Measurements from ENCODE around the gene DNAJC12.
A peak's percentile ranks its signal among the peaks of the same experiment; 100 is the strongest.
"Not testable (repeated sequence)": the region's sequence is repeated elsewhere in the genome, so short reads cannot be mapped to it uniquely, and the experiment has no call there.

The DNAJC12 gene

DNA sequence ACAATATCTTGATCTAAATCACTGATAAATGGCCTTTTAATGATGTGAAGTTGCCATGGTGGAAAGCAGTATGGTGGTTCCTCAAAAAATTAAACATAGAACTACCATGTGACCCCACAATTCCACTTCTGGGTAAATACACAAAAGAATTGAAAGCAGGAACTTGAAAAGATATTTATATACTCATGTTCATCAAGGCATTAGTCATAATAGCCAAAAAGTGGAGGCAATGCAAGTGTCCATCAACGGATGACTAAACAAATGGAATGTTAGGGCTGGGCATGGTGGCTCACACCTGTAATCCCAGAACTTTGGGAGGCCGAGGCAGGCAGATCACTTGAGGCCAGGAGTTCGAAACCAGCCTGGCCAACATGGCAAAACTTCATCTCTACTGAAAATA lies 2.0 kb upstream of the DNAJC12 start:
- DNase-seq (ENCODE audit: low read depth, low spot score): no peak

DNA sequence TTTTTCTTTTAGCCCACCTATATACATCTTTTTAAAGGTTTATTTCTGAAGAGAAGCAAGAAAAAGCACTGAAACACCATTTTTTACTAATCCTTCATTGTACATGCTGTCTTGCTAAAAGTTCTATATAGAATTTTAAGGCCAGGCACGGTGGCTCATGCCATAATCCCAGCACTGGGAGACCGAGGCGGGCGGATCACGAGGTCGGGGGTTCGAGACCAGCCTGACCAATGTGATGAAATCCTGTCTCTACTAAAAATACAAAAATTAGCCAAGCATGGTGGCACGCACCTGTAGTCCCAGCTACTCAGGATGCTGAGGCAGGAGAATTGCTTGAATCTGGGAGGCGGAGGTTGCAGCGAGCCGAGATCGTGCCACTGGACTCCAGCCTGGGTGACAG lies 1.5 kb upstream of the DNAJC12 start:
- not testable (repeated sequence) for DNase-seq (ENCODE audit: low read depth, low spot score)

DNA sequence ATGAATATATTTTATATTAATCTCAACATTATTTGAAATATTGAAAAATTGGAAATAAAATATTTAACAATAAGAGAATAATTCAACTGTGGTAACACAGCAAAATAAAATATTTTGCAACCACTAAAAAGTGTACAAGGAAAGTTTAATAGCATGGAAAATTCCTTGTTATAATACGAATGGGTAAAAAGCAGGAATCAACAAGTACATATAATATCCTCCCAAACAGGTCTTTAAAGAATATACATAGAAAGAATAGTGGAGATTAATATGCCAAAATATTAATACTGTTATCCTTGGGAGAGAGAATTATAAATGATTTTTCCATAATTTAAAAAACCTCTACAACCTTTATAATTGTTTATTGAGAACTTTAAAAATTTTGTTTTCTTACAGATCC lies 1.0 kb downstream of the DNAJC12 start:
- no peak for DNase-seq (ENCODE audit: low read depth, low spot score)

DNA sequence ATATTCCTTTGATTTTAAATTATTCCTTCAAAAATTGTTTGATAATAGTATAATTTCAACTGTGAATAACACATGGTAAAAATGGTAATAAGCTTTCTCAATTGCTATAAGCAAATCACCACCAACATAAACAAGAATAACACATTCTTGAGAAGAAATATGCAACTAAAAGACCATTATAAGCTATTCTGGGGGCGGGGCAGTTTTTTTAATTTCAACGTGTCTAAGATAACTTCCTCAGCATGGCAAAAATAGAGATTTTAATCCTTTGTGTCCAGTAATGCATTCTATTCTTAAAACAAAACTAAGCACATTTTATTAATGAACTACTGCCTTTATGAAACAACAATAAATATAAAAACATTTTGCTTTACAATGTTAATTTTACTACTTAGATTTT lies 1.5 kb downstream of the DNAJC12 start:
- no peak for DNase-seq (ENCODE audit: low read depth, low spot score)

DNA sequence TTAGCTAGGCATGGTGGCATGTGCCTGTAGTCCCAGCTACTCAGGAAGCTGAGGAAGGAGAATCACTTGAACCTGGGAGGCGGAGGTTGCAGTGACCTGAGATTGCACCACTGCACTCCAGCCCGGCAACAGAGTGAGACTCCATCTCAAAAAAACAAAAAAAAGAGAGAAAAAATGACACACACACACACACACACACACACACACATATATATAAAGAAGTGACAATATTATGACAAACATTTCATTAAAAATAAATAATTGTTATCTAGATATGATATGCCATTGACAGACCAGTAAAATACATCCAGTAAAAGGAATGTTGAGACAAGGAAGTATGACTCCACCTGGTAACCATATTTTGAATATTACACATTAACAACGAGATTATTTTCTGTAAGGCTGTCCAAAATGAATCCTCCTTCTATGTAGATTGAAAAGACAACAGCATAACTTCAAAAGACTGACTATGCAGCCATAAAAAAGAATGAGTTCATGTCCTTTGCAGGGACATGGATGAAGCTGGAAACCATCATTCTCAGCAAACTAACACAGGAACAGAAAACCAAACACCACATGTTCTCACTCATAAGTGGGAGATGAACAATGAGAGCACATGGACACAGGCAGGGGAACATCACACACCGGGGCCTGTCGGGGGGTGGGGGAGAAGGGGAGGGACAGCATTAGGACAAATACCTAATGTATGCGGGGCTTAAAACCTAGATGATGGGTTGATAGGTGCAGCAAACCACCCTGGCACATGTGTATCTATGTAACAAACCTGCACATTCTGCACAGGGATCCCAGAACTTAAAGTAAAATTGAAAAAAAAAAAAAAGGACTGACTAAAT lies 2.2 kb downstream of the DNAJC12 start:
- not testable (repeated sequence) for DNase-seq (ENCODE audit: low read depth, low spot score)

DNA sequence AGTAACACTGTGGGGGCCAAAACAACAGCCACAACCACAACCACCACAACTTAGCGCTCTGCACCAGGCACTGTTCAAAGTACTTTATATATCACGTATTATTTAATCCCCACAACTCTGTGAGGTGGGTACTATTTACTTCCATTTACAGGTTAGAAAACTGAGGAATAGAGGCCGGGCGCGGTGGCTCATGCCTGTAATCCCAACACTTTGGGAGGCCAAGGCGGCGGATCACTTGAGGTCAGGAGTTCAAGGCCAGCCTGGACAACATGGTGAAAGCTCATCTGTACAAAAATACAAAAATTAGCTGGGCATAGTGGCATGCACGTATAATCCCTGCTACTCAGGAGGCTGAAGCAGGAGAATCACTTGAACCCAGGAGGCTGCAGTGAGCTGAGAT lies 3.6 kb downstream of the DNAJC12 start:
- no peak for DNase-seq (ENCODE audit: low read depth, low spot score)

DNA sequence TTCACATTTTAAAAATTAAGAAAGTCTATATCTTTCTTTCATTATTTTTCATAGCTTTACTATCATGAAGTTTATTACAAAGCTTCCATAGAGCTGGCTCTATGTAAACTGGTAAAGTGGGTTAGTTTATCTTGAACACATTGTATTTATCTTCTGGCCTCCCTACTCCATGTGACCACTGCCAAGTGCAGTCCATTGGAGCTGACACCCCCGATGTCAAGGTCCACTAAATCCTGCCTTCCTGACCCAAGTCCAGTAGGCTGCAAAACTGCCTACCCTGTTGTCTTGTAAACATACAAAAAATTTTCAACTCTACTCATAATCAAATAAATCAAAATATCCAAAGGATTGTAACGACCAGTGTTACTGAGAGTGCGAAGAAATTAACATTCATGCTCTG lies 10.2 kb downstream of the DNAJC12 start:
- no peak for DNase-seq (ENCODE audit: low read depth, low spot score)

DNA sequence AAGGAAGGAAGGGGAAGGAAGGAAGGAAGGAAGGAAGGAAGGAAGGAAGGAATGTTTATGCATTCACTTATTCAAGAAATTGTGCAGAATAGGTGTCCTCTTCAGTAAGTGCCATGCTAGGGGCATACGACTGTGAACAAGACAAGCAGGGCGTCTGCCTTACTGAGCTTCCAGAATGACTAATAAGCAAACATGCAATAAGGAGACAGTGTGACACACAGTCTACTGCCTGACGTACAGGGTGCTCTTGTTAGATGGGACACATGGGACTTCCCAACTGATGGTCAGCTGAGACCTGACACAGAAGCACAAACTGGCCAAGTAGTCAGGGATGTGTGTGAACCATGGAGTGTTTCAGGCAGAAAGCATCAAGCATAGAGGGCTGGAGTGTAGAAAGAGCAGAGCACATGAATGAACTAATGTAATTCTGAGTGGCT lies 18.2 kb downstream of the DNAJC12 start:
- peak; percentile 48 for DNase-seq (ENCODE audit: low read depth, low spot score)

DNA sequence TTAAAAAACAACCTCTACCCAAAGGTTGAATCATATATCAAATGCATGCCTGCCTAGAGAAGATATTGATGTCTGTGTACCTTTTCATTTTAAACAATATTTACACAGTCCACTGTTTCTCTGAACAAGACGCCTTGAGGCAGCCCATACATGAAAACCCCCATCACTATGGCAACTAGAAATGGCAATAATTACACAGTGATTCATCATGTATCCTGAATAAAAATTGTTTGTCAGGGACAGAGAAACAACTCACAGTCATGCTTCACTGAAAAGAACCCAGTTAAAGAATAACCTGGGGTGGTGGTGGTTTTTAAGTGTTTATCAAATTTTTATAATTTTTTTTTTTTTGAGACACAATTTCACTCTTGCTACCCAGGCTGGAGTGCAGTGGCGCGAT lies 19.7 kb downstream of the DNAJC12 start:
- DNase-seq (ENCODE audit: low read depth, low spot score): peak; percentile 66

DNA sequence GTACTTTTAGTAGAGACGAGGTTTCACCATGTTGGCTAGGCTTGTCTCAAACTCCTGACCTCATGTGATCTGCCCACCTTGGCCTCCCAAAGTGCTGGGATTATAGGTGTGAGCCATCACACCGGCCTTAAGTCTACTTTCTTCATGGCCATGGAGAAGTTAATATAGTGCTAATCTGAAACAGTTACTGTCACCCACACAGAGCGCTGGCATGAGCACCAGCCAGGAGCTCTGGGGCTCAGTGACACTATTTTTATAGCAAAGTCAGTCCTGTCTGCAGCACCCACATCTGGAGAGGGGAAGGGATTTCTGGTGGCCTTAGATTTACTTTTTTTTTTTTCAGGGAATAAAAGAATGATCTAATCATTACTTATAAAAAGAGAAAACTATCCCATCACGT lies 21.3 kb downstream of the DNAJC12 start:
- DNase-seq (ENCODE audit: low read depth, low spot score): no peak

DNA sequence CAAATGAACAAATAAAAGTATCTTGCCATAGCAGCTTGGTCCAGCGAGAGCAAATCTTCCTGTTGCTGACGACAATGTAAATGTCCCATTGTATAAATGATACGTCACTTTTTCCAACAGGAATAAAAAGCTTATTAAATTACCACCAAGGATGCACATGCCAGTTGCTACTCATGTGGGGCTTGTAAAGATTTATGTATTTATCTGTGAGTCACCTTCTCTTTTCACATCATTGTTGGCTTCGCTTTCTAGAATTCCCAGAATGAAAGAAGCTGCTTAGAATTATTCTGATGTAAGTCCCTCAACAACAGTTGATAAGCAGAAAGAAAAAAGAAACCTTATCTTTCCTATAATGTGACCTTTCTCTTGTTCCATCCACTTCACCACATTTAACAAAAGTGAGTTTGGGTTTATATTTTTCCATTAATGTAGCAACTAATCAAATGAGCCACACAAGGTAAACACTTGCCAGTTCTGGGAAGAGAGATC lies 22.4 kb downstream of the DNAJC12 start:
- DNase-seq (ENCODE audit: low read depth, low spot score): peak; percentile 39

DNA sequence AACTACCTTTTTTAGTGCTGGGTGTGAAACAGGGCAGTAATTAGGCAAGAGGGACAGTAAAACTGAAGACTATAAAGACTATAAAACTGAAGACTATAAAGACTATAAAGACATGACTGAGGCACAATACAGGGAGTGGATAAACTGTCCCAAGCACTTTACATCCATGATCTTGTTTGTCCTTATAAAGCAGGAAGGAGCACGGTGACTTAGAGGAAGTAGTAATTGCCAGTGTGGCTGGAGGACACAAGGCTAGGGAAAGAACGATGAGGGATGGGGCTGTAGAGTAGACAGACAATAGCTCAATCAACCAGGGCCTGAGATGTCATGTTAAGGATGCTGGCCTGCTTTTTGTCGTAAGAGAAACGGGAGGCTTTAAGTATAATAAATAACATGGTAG lies 26.0 kb downstream of the DNAJC12 start:
- DNase-seq (ENCODE audit: low read depth, low spot score): no peak

DNA sequence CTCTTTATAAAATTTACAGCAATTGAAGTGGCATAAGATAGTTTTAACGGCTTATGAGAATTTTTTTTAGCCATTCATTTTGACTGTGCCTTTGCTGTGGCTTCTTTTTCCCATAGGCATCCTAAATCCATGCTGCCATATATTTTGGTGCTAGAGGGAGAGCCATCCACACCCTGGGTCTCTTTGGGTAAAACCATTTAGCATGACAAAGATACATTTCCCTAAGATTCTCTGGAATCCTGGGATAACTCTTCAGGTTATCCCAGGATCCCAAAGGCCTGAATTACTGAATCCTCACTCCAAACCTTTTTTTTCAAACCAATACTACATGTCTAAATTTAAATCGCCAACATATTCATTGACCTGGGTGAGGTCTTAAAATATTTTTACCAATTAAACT lies 28.9 kb downstream of the DNAJC12 start:
- DNase-seq (ENCODE audit: low read depth, low spot score): no peak

DNA sequence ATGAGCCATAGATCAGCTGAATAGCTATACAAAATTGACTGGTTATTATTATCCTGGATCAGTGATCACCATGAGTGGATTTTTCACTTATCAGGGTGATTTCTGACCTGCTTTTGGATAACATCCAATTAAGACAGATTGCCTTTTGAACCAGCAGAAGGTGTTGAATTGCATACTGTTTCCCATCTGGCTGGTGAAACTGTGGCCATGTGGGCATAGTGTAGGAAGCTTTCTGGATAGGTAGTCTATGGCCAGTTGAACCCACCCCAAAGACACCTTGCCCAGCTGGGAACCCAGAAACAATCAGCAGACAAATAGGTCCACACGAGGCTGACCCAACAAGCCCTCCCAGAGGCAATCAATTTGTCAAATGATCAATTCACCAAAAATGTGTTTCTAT lies 29.3 kb downstream of the DNAJC12 start:
- DNase-seq (ENCODE audit: low read depth, low spot score): no peak

DNA sequence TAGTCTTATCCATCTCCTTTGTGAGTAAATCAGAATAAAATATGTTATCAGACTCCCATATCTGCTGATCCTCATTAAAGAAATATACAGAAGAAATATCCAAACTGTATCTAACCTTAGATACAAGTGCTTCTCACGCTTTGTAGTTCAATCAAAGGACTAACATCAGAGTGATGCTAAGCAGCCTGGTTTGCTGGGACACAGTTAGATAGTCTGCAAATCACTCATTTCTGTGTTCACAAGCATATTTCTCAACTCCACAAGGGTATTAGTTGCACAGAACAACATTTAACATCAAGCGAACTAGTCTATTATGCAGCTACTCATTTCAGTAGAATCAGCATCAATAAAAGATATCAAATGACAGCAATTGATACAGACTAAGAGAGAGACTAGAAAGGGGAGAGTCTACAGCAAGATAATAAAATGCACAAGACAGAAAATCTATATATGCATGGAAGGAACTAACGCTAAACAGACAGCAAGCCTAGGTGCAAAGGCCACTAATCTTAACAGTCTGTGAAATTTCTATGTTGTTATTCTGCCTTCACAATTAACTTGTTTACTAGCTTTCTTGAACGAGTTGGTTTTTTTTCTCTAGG lies 30.0 kb downstream of the DNAJC12 start:
- no peak for DNase-seq (ENCODE audit: low read depth, low spot score)

DNA sequence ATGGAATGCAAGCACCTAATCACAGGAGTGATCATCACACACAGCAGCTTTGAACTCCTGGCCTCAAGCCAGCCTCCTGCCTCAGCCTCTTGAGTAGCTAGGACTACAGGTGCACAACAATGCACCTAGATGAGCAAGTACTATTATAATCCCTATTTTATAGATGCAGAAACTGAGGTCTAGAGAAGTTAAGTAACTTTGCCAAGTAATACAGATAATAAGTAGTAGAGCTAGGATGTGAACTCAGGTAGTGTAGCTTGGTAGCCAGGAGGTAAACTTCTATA lies 33.7 kb downstream of the DNAJC12 start:
- DNase-seq (ENCODE audit: low read depth, low spot score): no peak

DNA sequence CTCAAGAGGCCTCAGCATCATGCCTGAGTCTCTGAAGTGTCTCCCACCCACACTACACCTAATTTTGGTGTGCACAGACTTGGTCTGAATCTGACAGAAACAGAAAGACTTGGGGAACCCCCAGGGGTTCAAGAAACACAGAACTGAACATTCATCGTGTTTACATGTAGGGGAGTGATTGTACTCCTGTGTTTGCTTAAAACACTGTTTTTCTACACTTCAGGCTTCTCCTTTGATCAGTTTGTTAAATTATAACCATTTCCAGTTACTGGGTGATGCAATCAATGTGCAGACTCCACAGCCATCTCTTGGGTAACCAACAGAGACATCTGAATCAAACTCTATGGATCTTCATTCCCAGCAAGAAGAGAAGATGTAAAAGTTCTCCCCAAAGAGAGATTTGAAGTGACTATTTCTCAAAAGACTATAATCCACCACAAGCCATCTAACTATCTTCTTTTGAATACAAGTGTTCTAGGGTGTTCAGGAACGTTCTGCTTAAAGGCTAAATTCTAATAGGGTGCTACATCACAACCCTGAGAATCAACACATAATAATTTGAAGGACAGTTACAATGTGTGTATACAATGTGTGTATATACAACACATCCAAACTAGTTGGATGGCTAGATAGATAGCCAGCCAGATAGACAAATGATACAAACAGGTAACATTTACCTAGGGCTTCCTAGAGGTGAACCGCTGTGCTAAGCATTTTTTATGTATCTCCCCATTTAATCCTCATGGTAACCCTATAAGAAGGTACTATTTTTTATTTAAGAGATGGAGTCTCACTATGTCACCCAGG lies 34.2 kb downstream of the DNAJC12 start:
- no peak for DNase-seq (ENCODE audit: low read depth, low spot score)

DNA sequence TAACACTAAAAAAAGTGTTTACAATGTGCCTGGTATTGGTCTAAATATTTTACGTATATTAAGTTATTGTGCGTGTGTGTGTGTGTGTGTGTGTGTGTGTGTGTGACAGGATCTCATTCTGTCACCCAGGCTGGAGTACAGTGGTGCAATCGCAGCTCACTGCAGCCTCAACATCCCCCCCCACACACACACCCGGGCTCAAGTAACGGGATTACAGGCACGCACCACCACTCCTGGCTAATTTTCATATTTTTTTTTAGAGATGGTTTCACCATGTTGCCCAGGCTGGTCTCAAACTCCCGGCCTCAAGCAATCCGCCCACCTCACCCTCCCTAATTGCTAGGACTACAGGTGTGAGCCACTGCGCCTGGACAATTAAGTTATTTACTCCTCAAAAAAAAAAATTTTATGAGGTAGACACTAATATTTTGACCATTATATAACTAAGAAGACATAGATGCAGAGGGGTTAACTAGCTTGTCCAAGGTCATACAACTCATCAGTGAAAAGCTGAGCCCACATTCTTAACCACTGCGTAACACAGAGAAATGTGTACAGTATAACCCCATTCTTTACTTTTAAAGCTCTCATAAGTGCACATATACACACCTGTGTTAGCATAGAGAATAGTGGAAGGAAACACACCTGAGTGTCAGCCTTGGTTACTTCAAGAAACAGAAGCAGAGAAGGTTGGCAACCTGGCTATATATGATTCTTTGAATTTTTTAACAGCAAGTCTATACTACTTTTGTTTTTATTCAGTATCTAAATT lies 35.0 kb downstream of the DNAJC12 start:
- DNase-seq (ENCODE audit: low read depth, low spot score): no peak

DNA sequence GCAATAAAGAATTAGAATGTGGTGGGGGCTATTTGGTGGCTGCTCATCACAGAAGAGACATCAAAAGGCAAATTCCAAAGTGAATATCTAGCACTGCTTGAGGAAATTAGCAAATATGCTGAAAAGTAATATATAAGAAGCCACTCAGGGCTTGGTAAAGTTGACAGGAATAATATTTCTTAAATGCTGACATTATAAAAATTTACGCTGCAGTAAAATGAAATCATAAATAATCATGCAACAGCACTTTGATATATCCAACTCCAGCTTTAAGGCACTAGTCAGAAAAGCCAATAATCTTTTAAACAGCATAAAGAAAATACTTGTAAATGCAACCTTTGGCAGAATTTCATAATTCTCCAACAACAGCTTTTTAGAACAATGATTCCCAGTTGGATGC lies 36.9 kb downstream of the DNAJC12 start:
- DNase-seq (ENCODE audit: low read depth, low spot score): no peak

DNA sequence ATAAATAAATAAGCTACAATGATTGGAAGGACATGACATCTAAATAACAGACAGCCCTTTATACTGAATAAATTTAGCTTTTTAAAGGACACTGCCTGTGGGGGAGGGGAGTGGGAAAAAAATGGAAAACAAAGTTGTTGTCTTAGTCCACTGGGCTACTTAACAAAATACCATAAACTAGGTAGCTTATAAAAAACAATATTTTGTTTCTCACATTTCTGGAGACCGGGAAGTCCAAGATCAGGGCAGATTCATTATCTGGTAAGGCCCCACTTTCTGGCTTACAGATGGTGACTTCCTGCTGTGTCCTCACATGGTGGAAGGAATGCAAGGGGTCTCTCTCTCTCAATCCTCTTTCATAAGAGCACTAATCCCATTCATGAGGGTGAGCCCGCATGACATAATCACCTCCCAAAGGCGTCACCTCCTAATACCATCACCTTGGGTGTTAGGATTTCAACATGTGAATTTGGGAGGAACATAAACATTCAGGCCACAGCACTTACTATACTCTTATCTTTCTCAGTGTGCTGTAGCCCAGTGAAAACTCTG lies 43.0 kb downstream of the DNAJC12 start:
- DNase-seq (ENCODE audit: low read depth, low spot score): no peak

DNA sequence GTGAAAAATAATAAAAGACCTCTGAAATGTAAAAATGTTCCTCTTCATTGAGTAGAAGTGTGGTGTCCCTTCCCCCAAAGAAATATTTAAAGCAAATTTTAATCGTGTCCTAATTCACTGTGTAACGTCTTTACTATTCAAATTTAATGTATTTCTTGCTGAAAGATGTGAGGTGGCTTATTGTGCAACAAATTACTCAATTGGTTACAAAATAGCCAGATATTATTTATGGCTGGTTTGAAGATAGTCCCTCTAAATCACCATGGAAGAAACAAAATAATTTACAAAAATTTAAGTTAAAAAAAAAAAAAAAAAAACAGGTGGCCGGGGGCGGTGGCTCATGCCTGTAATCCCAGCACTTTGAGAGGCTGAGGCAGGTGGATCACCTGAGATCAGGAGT lies 43.7 kb downstream of the DNAJC12 start:
- no peak for DNase-seq (ENCODE audit: low read depth, low spot score)

DNA sequence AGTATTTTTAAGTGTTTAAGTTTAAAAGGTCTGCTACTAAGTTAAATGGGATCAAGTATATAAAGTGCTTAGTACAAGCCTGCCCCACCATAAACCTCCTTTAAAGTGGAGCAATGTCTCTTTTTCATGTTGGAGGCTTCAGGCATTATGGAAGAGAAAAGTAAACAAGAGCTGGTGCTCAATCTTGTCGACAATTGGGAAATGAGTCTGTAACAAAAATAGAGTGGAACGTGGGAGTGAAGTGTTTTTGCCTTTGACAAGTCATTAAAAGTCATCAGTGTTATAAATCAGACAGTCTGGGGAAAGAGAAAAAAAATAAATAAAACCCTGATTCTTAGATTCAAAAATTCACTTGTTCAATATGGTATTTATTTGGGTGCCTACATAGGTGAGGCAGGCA lies 44.7 kb downstream of the DNAJC12 start:
- DNase-seq (ENCODE audit: low read depth, low spot score): no peak
